Glutamatergic neuron (in vitro differentiated cells): ENCODE measurements around the gene PPP6R3. TPM values are rescaled to one million over a fixed set of nuclear protein-coding genes. Genes with fewer than 3 reads are reported as not detected.

Source experiments
- DNase-seq: peaks from one replicate; pipeline ENCODE4 v3.0.0; 2022
- H3K27ac Mint-ChIP-seq: one replicate; pipeline ENCODE4 v1.8.0; 2020; ENCODE audit warnings: mild to moderate bottlenecking, mixed read lengths, inconsistent platforms; ENCODE audit not compliant: unreplicated experiment
- H3K27me3 Mint-ChIP-seq: one replicate; pipeline ENCODE4 v1.8.0; 2020; ENCODE audit warnings: mild to moderate bottlenecking, moderate library complexity, mixed read lengths, inconsistent platforms; ENCODE audit not compliant: unreplicated experiment
- H3K36me3 Mint-ChIP-seq: one replicate; pipeline ENCODE4 v1.8.0; 2020; ENCODE audit warnings: mild to moderate bottlenecking, mixed read lengths, inconsistent platforms; ENCODE audit not compliant: unreplicated experiment
- H3K4me1 Mint-ChIP-seq: one replicate; pipeline ENCODE4 v1.8.0; 2020; ENCODE audit warnings: mild to moderate bottlenecking, low read depth, mixed read lengths, inconsistent platforms; ENCODE audit not compliant: unreplicated experiment
- H3K4me3 Mint-ChIP-seq: one replicate; pipeline ENCODE4 v1.8.0; 2020; ENCODE audit warnings: mild to moderate bottlenecking, mixed read lengths, inconsistent platforms; ENCODE audit not compliant: unreplicated experiment
- H3K9me3 Mint-ChIP-seq: one replicate; pipeline ENCODE4 v1.8.0; 2020; ENCODE audit warnings: mild to moderate bottlenecking, moderate library complexity, mixed read lengths, inconsistent platforms; ENCODE audit not compliant: unreplicated experiment
- long read RNA-seq: library from polyadenylated mRNA; unstranded; transcript quantifications from one replicate; pipeline ENCODE4 v2.0.0, GENCODE V29; 2020; ENCODE audit not compliant: unreplicated experiment
- total RNA-seq: library from RNA; stranded (reverse); fragmentation: NEBNext Ultra II Directional; extraction: Animal tissue kit (Norgen Biotek cat#: 25700); gene quantifications from one replicate; pipeline ENCODE4 v1.2.1, GENCODE V29; 2021; ENCODE audit not compliant: unreplicated experiment
- TF ChIP-seq, protein P1 (sequence below): fragments of 200-600 bp; sonication (generic); IDR thresholded peaks from one replicate; pipeline ENCODE4 v1.5.0; 2021; ENCODE audit not compliant: partially characterized antibody, unreplicated experiment

Gene PPP6R3, protein sequence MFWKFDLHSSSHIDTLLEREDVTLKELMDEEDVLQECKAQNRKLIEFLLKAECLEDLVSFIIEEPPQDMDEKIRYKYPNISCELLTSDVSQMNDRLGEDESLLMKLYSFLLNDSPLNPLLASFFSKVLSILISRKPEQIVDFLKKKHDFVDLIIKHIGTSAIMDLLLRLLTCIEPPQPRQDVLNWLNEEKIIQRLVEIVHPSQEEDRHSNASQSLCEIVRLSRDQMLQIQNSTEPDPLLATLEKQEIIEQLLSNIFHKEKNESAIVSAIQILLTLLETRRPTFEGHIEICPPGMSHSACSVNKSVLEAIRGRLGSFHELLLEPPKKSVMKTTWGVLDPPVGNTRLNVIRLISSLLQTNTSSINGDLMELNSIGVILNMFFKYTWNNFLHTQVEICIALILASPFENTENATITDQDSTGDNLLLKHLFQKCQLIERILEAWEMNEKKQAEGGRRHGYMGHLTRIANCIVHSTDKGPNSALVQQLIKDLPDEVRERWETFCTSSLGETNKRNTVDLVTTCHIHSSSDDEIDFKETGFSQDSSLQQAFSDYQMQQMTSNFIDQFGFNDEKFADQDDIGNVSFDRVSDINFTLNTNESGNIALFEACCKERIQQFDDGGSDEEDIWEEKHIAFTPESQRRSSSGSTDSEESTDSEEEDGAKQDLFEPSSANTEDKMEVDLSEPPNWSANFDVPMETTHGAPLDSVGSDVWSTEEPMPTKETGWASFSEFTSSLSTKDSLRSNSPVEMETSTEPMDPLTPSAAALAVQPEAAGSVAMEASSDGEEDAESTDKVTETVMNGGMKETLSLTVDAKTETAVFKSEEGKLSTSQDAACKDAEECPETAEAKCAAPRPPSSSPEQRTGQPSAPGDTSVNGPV
- 312 TPM for total RNA-seq
- long read RNA-seq, partial matches to known transcripts: 1 of 11 reads
- long read RNA-seq, other reads (novel, unspliced or antisense): 10 of 11 reads

DNA sequence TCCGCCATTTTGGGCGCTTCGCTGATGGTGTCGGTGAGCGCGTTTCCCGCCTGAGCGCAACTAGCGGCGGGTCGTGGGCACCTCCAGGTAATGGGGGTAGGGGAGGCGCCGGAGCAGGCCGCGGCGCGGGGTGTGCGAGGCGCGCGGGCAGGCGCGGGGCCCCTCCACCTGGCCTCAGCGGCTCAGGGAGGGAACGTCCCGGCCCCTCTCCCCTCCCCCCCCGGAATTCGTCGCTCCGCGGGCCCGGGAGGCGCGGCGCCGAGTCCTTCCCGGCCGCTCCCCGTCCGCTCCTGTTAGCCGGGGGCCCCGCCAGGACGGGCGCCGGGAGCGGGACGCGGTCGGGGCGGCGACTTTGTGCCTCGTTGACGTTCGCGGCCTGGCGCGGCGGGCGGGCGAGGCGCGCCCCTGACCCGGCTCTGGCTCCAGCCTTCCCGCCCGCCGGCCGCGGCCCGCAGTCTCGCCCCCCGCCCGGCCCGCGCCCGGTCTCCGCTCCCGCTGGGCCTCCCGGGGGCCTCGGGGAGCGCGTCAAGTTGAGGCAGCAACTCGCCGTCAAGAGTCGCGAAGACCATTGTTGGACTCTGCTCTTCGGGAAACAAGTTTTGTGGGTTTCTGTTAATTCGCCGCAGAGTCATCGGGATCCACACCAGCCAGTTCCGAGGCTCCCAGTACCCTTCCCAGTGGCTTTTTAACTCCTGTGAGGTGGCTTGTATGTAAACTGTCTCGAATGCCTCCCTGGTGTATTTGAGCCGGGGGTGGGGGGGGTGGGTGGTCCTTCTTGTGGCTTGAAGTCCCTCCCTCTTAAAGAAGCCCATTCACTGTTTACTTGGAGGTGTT, at the start of gene PPP6R3:
PPP6R3 (plus strand) TSS at position 12 of the 834 bp plus-strand sequence. CDS start 76,913 bp downstream, outside the sequence.
- peaks cover 15% of the 10 kb centered on the region for H3K27me3 Mint-ChIP-seq
- peak within 1 kb of the TSS; percentile 90 for H3K27ac Mint-ChIP-seq
- H3K4me3 Mint-ChIP-seq: peak within 1 kb of the TSS; percentile 96
- H3K36me3 Mint-ChIP-seq: no peaks in the 10 kb centered on the region
- TF ChIP-seq, protein P1, sequence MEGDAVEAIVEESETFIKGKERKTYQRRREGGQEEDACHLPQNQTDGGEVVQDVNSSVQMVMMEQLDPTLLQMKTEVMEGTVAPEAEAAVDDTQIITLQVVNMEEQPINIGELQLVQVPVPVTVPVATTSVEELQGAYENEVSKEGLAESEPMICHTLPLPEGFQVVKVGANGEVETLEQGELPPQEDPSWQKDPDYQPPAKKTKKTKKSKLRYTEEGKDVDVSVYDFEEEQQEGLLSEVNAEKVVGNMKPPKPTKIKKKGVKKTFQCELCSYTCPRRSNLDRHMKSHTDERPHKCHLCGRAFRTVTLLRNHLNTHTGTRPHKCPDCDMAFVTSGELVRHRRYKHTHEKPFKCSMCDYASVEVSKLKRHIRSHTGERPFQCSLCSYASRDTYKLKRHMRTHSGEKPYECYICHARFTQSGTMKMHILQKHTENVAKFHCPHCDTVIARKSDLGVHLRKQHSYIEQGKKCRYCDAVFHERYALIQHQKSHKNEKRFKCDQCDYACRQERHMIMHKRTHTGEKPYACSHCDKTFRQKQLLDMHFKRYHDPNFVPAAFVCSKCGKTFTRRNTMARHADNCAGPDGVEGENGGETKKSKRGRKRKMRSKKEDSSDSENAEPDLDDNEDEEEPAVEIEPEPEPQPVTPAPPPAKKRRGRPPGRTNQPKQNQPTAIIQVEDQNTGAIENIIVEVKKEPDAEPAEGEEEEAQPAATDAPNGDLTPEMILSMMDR: no peak
- no peak for DNase-seq
- peaks cover 20% of the 10 kb centered on the region for H3K4me1 Mint-ChIP-seq
- H3K9me3 Mint-ChIP-seq: peaks cover 7% of the 10 kb centered on the region

DNA sequence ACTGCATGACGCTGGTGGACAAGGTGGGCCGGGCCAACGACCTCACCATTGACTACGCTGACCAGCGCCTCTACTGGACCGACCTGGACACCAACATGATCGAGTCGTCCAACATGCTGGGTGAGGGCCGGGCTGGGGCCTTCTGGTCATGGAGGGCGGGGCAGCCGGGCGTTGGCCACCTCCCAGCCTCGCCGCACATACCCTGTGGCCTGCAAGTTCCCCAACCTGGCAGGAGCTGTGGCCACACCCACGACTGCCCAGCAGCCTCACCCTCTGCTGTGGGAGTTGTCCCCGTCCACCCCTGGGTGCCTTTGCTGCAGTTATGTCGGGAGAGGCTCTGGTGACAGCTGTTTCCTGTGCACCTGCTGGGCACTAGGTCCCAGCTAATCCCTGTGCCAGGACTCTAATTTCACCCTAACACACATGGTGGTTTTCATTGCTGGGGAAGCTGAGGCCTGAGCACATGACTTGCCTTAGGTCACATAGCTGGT, 49.0 kb upstream of the PPP6R3 start:
- TF ChIP-seq, protein P1: no peak
- Mint-ChIP-seq H3K4me1 (peaks cover 2% of the 10 kb centered on the region), H3K36me3 (no peaks in the 10 kb centered on the region), H3K4me3 (no peak overlapping the region), H3K27ac (no peak overlapping the region), H3K9me3 (no peaks in the 10 kb centered on the region), H3K27me3 (peaks cover 7% of the 10 kb centered on the region)
- no peak for DNase-seq

DNA sequence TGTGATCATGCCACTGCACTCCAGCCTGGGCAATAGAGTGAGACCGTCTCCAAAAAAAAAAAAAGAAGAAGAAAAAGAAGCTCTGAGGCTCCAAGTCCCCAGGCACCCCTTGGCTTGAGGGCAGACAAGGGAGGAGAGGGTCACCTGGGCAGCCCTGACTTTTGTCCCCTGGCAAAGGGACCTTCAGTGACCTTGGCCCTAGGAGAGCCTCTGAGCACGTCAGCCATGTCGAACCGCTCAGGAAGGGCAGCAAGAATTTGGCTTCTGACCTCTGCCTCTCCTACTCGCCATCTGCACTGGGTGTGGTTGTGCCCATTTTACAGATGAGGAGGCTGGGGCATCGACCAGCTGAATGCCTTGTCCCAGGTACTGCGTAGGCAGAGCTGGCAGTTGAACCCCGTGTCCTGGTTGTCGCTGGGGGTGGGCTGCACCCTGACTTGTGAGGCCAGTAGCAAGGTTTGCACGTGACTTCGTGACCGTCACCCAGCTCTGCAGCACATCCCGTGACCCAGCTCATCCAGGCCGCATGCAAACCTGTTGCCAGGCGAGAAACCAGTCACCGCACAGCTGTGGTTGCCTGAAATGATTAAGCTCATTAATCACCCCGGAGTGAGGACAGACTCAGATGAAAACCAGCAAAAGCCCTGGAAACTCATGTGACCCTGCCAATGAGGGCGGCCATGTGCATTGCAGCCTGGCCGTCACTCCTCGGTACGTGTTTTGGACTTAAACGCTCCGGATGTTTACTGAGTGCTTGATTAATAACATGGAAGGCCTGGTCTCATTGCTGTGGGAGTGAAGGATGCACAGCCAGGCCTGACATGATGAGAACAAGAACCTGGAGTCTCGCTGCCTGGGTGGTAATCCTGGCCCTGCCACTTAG, 47.7 kb upstream of the PPP6R3 start:
- H3K9me3 Mint-ChIP-seq: no peaks in the 10 kb centered on the region
- H3K4me3 Mint-ChIP-seq: no peak overlapping the region
- H3K27ac Mint-ChIP-seq: no peak overlapping the region
- H3K36me3 Mint-ChIP-seq: no peaks in the 10 kb centered on the region
- H3K27me3 Mint-ChIP-seq: peaks cover 7% of the 10 kb centered on the region
- H3K4me1 Mint-ChIP-seq: no peaks in the 10 kb centered on the region
- TF ChIP-seq, protein P1: no peak
- DNase-seq: no peak

DNA sequence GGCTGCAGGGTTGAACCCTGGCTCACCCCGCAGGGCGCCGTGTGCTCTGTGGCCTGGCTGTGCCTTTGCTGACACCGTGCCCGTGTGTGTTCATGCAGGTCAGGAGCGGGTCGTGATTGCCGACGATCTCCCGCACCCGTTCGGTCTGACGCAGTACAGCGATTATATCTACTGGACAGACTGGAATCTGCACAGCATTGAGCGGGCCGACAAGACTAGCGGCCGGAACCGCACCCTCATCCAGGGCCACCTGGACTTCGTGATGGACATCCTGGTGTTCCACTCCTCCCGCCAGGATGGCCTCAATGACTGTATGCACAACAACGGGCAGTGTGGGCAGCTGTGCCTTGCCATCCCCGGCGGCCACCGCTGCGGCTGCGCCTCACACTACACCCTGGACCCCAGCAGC, 47.0 kb upstream of the PPP6R3 start:
- Mint-ChIP-seq H3K27me3 (peaks cover 7% of the 10 kb centered on the region), H3K9me3 (no peaks in the 10 kb centered on the region), H3K36me3 (no peaks in the 10 kb centered on the region), H3K4me1 (no peaks in the 10 kb centered on the region), H3K4me3 (no peak overlapping the region), H3K27ac (no peak overlapping the region)
- DNase-seq: no peak
- TF ChIP-seq, protein P1: no peak
